ENCODE measurements around the gene ARHGAP4.

GRCh38 chrX:153900831-153901752, 25.0 kb downstream of the ARHGAP4 start:
- TF ChIP-seq EP300 (IDR thresholded peaks at IDR 0.05) (no peak), CTCF (IDR thresholded peaks at IDR 0.05) (no peak)

All from upper lobe of left lung (tissue), 4 donors.